Mucosa of gallbladder (tissue), 1 donor: ENCODE measurements around the gene PRICKLE2. TPM values are rescaled to one million over a fixed set of nuclear protein-coding genes. Genes with fewer than 3 reads are reported as not detected.

ENCODE experiments used
- DNase-seq: peaks from one replicate; pipeline ENCODE4 v3.0.0-alpha.2; 2020; ENCODE audit warnings: low spot score
- total RNA-seq: library from RNA; stranded (reverse); gene quantifications from one replicate; pipeline ENCODE4 v1.2.1, GENCODE V29; 2021
- donor health status: DM: no; HTN: no; CAD: no.

PRICKLE2 gene
- total RNA-seq, 1 donor from 2014 or later, result 28.3 TPM

DNA sequence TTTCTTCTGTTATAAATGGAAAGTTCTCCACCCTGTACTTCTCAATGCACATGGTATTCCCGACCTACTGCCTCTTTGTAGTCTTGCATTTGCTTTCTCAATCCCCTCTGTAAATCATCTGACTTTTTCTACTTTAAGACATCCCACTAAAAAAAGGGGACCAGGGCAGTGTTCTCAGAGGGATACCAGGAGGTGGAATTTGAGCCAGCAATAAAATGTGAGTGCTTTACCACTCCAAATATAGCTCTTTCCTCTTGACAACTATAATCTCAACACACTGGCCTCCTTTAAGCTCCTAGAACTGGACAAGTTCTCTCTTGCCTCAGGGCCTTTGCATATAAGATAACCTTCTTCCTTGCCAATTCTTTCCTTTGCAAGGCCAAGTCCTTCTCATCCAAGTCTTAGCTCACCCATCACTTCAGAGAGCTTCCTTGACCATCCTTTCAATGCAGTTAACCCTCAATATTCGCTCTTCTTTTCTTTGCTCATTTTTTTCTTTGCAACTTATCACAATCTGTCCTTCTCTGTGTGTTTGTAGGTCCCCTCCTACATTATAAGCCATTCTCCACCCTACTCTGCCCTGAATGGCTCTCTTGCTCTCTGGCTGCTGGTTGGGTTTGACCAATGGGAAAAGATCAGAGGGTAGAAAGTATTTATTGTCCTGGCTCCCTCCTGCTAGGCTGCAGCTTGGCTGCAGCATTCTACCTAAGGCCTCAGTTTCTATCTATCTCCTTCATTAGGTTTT is 93.4 kb downstream of the PRICKLE2 start:
- no peak for DNase-seq

DNA sequence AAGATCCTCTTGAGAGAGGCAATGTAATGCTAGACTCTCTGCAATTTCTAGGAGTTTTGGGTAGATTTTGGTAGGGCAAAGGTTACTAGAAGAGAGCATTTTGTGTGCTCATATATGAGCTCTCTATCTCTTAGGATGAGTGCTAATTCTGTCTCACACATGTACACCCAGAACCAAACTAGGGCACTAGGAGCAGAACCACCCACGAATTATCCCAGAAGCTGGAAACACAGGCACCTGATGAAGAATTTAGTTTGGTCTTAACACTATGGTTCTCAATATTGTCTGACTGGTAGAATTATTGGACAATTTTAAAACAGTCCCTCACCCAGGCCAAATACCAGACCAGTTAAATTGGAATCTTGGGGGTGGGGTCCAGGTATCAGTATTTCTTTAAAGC is 94.8 kb downstream of the PRICKLE2 start:
- no peak for DNase-seq

DNA sequence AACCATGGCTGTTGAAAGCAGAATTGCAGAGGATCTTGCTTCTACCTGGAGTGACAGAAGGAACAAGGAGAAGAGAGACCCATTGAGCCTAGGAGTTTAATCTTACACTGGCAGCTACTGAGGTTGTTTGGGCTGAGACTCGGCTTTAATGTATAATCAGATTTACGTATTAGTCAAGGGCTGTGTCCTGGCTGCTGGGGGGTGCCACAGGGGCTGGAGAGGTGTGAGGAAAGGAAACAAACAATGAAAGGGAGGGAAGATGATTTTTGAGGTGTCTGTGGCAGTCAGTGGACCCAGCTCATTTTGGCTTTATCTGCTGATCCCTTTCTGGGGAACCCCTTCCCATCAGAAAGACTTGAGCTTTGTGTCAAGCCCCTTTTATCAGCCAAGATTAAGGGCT is 95.7 kb downstream of the PRICKLE2 start:
- DNase-seq, result no peak

DNA sequence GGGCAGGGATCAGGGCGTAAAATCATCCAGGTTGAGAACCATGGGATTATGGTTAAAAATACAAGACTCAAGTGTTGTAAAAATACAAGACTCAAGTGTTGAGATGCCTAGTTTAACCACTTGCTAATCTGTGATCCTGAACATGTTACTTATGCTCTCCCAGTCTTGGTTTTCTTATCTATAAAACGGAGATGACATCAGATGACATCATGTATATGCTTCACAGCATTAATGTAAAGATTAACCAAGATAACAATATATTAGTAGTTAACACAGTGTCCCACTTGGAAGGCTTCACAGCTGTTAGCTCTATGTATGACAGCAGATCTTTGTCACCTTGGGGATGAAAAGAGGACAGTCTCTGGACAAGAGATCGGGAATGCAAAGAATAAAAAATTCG is 96.2 kb downstream of the PRICKLE2 start:
- no peak for DNase-seq

DNA sequence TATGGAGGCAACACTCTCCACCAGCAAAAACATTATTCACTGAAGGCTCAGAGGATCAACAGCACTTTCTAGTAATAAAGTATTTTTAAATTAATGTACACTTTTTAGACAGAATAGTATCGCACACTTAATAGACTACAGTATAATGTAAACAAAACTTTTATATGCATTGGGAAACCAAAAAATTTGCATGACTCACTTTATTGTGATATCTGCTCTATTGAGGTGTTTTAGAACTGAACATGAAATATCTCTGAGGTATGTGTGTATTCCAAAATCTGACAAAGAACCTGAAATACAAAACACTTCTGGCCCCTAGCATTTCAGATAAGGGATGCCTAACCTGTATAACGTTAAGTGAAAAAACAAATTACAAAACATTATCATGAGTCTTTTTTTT is 99.7 kb downstream of the PRICKLE2 start:
- no peak for DNase-seq

DNA sequence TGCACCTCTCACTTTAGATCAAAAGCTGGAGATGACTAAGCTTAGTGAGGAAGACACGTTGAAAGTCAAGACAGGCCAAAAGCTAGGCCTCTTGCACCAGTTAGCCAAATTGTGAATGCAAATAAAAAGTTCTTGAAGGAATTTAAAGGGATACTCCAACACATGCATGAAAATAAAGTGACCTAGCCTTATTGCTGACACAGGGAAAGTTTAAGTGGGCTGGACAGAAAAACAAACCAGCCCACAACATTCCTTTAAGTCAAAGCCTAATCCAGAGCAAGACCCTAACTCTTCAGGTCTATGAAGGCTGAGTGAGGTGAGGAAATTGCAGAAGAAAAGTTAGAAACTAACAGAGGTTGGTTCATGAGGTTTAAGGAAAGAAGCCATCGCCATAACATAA is 101.3 kb downstream of the PRICKLE2 start:
- no peak for DNase-seq

DNA sequence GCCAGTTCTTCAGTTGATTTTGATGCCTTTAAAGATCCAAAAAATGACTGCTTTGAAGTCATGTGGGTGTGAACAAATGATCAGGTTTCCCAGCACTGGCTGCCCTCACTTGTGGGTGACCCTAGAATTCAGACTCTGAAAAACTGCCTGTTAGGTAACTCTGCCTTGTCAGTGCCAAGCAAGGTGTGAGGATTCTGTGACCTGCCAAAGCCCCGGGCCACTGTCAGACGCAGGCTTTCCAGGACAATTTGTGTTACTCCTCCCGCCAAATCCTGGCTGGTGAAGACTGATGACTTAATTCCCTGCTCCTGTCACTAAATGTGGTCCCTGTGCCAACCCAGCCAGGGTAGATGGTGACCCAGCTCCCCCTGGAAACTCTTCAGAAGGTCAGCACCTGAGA is 102.8 kb downstream of the PRICKLE2 start:
- no peak for DNase-seq

DNA sequence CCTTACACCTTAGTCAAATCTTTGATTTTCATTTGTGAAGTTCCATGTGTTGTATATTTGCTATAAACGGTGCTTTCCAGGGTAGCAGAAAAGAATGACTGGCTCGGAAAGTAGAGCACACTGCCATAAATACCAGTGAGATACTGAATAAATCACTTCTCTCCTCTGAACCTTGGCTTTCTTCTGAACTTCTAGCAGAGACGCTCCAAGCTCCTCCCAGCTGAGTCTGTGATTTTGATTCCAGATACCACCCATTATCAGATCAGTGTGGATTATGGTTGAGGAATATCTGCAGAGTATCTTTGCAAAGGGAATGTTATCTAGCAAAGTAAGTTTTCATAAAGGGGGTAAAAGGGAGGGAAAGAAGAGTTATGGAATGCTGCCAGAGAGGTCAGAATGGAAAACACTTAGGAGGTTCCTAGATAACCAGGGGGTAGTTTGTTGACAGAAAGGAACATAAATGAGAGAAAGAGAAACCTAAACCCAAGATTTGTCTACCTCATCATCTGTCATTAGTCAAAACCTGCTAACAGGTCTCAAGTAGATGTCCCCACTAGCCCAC is 103.4 kb downstream of the PRICKLE2 start:
- DNase-seq, result no peak

DNA sequence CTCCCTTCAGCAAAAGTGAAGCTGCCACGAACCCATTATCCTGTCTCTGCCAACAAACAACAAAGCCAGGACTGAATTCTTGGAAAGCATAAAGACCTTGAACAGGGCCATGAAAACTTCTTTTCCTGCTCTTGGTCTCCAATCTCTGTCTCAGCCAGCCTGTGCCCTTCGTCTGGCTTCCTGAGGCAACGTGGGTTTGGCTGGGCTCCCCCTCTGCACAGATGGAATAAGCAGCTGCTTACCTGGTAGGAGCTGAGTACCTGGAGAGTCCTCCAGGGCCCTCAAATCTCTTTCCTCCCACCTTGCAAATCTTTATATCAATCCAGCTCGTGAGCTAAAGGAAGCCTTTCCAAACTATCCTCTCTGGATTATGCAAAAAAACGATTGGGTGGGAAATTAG is 104.4 kb downstream of the PRICKLE2 start:
- DNase-seq, result no peak

DNA sequence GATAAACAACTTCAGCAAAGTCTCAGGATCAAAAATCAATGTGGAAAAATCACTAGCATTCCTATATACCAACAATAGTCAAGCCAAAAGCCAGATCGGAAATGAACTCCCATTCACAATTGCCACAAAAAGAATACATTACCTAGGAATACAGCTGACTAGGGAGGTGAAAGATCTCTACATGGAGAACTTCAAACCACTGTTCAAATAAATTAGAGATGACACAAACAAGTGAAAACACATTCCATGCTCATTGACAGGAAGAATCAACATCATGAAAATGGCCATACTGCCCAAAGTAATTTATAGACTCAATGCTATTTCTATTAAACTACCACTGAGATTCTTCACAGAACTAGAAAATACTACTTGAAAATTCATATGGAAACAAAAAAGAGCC is 107.8 kb downstream of the PRICKLE2 start:
- DNase-seq, result no peak

DNA sequence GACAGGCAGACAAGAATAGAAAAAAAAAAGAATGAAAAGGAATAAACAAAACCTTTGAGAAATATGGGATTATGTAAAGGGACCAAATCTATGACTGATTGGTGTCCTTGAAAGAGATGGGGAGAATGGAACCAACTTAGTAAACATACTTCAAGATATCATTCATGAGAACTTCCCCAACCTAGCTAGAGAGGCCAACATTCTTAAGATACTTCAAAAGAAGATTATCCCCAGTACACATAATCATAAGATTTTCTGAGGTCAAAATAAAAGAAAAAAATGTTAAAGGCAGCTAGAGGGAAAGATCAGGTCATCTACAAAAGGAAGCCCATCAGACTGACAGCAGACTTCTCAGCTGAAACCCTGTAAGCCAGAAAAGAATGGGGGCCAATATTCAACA is 110.6 kb downstream of the PRICKLE2 start:
- no peak for DNase-seq

DNA sequence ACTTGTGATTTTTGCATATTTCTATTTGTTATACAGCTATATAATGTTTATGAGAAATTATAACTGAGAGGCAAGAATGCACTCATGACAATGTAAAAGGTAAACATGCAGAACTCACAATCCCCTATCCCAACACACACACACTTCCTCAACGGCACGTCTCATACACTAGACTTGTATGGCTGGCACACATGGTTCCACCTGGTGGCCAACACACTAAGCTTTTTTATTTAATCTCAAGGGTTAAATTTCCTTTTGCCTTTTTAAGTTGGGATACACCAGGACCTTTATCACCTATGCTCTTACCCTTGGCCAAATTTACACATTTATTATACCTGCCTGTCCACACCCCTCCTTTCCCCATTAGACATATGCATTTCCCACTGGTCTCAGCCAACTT is 113.4 kb downstream of the PRICKLE2 start:
- DNase-seq, result no peak

DNA sequence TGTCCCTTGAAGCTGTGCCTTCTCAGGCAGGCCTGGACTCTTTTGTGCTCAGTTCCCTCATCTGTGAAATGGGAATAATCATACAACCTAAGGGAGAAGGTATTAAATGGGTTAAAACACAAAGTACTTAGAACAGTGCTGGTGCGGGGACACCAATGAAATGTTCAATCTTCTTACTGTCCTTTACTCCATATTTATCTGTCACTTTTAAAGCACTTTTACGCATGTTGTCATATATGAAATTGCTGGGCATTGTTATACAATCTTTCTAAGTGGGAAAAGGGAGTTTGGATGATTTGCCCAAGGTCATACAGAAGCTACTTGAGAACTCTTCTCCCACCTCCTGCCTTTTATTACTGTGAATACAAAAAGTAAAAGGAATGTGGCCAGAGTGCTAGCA is 114.2 kb downstream of the PRICKLE2 start:
- DNase-seq, result no peak

DNA sequence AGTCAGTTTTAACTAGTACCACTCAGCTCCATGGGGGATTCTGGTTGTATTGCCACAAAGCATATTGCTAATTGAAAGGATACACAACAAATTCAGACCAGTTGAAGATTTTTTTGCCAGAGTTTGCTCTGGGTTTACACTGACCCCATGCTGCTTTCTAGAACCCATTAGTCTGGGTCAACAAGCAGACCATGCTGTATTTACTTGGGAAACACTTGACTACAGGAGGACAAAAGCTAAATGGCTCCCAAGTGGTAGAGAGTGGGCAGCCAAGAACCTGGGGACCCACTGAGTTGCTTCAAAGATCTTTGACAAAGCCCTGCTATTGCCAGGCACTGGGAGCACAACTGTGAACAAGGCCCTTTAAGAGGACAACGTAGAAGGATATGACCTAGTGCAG is 115.2 kb downstream of the PRICKLE2 start:
- no peak for DNase-seq

DNA sequence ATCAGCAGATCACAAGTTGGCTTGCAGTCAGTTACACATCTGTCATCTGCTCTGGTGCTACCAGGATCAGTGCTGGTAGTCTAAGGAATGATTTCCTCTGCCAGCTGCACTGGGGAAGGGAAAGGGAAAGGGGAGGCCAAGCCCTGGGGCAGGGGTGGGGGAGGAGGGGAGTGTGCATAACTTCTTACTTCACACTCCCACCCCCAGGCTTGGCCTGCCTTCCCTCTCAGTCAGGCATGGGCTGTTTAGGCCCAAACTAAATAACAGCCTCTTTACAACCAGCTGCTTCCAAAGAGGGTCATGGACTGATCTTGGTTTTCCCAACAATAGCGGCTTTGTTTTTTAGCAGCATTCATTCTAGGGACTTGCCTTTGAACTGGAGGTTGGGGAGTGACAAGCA is 115.8 kb downstream of the PRICKLE2 start:
- no peak for DNase-seq

DNA sequence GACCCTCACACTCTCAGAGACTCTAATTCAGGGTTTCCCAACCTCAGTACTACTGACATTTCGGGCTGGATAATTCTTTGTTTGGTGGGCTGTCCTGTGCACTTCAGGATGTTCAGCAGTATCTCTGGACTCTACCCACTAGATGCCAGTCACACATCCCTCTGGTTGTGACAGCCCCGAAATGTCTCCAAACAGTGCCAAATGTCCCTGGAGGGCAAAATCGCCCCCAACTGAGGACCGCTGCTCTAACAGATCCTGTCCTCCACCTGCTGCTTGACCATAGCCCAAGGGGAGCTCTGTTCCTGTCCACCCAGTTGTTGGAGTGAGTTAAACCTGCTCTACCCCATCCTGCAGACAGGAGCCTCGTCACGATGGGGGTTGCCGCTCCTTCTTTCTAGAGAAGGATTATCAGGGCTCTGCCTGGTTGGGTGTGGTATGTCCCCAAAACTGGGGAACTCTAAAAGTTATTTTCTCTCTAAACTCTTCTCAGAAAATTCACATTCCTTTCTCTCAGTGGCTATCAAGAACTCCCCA is 116.4 kb downstream of the PRICKLE2 start:
- DNase-seq, result no peak

DNA sequence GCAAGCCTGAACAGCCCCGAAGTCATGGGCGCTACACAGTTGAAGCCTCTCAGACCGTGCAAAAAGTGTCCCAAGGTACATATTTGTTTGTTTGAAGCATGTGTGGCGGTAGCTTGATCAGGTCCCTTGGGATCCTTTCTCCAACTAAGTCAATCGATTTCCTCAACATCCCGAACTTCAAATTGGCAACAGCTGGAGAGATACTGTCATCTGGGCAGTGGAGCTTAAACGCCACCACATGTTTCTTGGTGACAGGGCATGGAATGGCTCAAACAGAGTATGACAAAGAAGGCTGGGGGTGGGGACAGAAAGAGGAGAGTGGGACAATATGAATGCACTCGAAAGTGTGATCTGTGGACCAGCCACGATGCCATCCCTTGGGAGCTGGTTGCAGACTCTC is 117.0 kb downstream of the PRICKLE2 start:
- no peak for DNase-seq

DNA sequence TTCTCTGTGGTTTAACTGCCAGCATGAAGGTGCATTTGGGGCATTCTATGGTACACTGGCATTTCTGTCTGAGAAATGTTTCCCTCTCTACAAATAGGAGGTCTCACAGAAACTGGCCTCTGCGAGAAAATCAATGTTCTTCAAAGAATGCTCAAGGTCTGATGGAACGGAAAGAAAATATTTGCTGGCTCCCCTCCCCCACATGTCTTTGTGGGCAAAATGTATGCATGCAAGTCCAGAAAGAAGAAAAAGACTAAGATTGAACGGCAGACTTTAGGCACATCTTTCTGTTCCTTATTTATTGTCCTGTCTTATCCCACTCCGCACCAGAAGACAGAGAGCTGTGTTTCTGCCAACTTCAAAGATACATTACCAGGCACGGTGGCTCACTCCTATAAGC is 118.1 kb downstream of the PRICKLE2 start:
- DNase-seq, result no peak

DNA sequence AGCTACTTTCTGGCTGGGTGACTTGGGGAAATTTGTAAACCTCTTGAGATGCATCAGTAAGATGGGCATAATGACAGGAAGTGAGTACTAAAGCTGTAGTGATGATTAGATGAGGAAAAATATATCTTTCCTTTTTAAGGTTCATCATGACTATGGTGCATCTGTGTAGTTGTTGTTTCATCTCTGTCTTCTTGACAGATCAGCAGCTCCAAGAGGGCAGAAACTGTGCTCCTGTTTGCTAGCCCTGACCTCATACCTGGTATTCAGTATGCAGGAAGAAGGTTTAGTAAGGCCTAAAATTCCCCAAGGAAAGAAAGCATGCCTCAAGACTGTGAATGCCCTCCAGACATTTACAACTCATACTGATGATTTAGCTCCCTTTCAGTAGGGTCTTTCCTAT is 119.5 kb downstream of the PRICKLE2 start:
- no peak for DNase-seq

DNA sequence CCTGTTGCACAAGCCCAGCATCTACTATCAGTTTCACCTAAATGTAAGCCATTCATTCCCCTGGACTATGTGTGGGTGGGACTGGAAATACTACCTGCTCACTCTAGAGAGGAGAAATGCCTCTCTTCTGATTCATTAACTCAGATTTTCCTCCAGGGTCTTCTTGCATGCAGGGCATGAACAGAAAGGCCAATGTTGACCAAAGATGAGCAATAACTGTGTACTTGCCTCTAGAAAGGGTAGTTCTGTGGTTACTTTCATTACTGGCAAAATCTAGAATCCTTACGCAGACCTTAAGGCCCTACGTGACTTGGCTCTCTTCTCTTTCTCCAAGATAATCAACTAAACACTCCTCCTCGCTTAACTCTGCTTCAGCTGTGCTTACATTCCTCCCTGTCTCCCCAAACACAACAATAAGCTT is 120.6 kb downstream of the PRICKLE2 start:
- DNase-seq, result no peak

DNA sequence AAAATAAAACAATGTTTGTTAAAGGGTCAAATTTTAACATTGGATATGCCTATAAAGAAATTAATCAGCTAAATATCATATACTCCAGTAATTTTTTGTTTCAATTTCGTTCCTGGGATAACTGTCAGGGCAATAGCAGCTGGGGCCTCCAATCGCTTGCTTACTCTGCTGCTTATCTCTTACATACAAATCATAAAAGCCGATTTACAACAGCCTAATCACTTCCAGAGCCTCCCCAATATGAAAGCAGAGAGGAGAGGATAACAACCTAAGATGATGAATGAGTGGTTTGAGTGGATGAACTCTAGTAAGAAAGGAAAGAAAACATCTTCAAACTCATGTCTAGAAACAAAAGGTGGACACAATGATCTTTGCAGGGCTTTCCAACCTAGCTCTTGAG is 121.3 kb downstream of the PRICKLE2 start:
- no peak for DNase-seq

DNA sequence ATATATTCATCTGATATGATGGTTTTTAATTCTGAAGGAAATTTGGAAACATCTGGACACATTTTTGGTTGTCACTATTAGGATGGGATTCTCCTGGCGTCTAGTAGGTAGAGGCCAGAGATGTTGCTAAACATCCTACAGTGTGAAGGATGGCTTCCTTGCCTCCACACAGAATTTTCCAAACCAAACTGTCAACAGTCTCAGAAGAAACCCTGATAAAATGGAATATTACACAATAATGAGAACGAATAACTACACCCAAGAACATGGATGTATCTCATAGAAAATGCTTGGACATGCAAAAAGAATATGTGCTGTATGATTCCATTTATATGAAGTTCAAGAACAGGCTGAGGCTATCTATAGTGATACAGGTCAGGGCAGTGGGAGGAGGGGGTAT is 122.1 kb downstream of the PRICKLE2 start:
- no peak for DNase-seq

DNA sequence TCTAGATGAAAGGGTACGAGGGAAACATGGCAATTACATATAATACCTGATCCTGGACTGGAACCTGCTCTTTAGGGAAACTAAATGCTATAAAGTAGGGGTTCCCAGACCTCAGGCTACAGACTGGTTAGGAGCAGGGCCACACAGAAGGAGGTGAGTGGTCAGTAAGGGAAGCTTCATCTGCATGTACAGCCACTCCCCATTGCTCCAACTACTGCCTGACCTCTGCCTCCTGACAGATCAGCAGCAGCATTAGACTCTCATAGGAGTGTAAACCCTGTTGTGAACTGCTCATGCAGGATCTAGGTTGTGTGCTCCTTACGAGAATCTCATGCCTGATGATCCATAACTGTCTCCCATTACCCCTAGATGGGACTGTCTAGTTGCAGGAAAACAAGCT is 123.1 kb downstream of the PRICKLE2 start:
- no peak for DNase-seq

DNA sequence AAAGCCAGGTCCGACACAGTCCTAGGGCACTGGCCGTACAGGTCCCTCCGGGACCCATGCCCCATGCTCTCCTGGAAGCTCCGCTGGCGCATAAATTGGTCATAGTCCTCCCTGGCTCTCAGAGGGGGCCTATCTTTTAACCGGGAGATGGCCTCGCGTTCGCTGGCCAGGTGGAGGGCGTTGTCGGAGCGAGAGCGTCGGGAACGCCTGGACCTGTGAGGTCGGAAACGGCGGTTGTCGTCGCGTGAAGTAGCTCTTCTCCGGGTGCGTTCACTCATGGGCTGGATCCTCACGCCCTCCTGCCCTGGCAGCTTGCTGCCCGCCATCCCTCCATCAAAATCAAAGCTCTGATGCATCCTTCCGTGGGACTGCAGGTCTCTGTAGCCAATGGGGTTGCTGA is 126.0 kb downstream of the PRICKLE2 start:
- no peak for DNase-seq
